Lower leg skin (tissue), 4 donors: Measurements from ENCODE around the gene ANKRD34C. TPM values are rescaled to one million over a fixed set of nuclear protein-coding genes. Genes with fewer than 3 reads are reported as not detected.

ENCODE experiments used
- DNase-seq, 2 donors: peaks; one replicate each; pipeline ENCODE4 v3.0.0-alpha.2; 2019; ENCODE audit warnings: low spot score in 2 of 2
- H3K4me3 ChIP-seq: fragments of 200-600 bp; sonication (generic); 2 replicates; pipeline ENCODE4 v1.5.1; 2017; ENCODE audit warnings: mild to moderate bottlenecking, low read depth; ENCODE audit not compliant: poor library complexity, severe bottlenecking
- CTCF ChIP-seq, 3 donors: fragments of 450-650 bp; IDR thresholded peaks; one replicate each; pipeline ENCODE4 v1.5.1; 2016; ENCODE audit warnings: antibody characterized with exemption in 3 of 3, mild to moderate bottlenecking in 3 of 3, moderate library complexity in 2 of 3
- POLR2A ChIP-seq, 2 donors: fragments of 450-650 bp; IDR thresholded peaks; one replicate each; pipeline ENCODE4 v1.6.1; 2016 to 2017; ENCODE audit warnings: antibody characterized with exemption in 2 of 2, mild to moderate bottlenecking in 1 of 2, moderate library complexity in 1 of 2
- WGBS, 2 donors: methylation state at CpG; one replicate each; pipeline ENCODE4 v1.1.5; 2018; 5-methylcytosine and 5-hydroxymethylcytosine counted together
- intact Hi-C: fragments of 100-400 bp; cut with DNase I; formaldehyde crosslinking; loops from one replicate; pipeline ENCODE4 v1.15.0; 2023; ENCODE audit warnings: low total_unique reads
- total RNA-seq, 4 donors: library from RNA; depleted of rRNA; stranded (reverse); fragments of >200 nt; gene quantifications; one replicate each; pipeline ENCODE4 v1.1.0, GENCODE V29; 2016

The ANKRD34C gene
- total RNA-seq, 4 donors from 2014 or later = not detected

- no peak overlapping the region for H3K4me3 ChIP-seq
- intact Hi-C loops = no loop called here
- no peak for DNase-seq
- 59 to 68% methylated on average over 6 of the region's 6 CpGs for WGBS, 2 donors
- TF ChIP-seq POLR2A (IDR thresholded peaks at IDR 0.05) (no peak), CTCF (IDR thresholded peaks at IDR 0.05) (no peak)
Measured at GRCh38 chr15:79290642-79291275, 8.2 kb downstream of the ANKRD34C start.

DNA sequence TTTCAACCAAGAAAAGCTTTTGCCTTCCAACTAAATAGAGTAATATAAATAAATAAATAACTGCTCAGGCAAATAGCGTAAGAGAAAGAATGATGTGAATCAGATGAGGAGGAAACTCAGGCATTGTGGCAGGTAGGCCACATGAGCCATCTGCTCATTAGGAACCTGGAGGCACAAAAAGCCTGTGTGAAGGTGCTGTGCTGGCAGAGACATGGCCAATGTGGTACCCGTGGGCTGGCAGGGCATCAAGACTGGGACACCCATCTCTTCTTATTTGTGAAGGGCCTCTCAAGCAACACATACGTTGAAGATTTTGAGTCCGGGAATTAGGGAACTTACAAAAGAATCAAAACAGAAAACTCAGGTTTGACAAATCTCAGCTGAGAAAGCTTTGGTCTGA lies 9.5 kb downstream of the ANKRD34C start:
- no peak overlapping the region for H3K4me3 ChIP-seq
- DNase-seq = no peak
- 82 to 84% methylated on average over 4 of the region's 4 CpGs for WGBS, 2 donors
- TF ChIP-seq CTCF (IDR thresholded peaks at IDR 0.05) = no peak
- TF ChIP-seq POLR2A (IDR thresholded peaks at IDR 0.05) = no peak
- intact Hi-C loops = no loop called here

- WGBS, 2 donors = 74% methylated on average over 7 of the region's 7 CpGs
Measured at GRCh38 chr15:79294075-79294474, 11.6 kb downstream of the ANKRD34C start.

GRCh38 chr15:79296583-79296982 lies 14.1 kb downstream of the ANKRD34C start:
- intact Hi-C loops = no loop called here
- no peak for DNase-seq
- H3K4me3 ChIP-seq = no peak overlapping the region
- TF ChIP-seq POLR2A (IDR thresholded peaks at IDR 0.05) (no peak), CTCF (IDR thresholded peaks at IDR 0.05) (no peak)
- WGBS, 2 donors = 47 to 60% methylated on average over 4 of the region's 4 CpGs

More at GRCh38 chr15:79294075-79294474, 11.6 kb downstream of the ANKRD34C start:
- no peak overlapping the region for H3K4me3 ChIP-seq
- no peak for DNase-seq
- intact Hi-C loops = no loop called here
- TF ChIP-seq CTCF (IDR thresholded peaks at IDR 0.05) (no peak), POLR2A (IDR thresholded peaks at IDR 0.05) (no peak)

- DNase-seq = no peak
- TF ChIP-seq CTCF (IDR thresholded peaks at IDR 0.05) (no peak), POLR2A (IDR thresholded peaks at IDR 0.05) (no peak)
- intact Hi-C loops = no loop called here
- H3K4me3 ChIP-seq = no peak overlapping the region
- WGBS, 2 donors = 80 to 88% methylated on average over 7 of the region's 7 CpGs
Measured at GRCh38 chr15:79299126-79299840, 16.8 kb downstream of the ANKRD34C start.
